ENCODE measurements around the gene PRMT1. TPM values are rescaled to one million over a fixed set of nuclear protein-coding genes. Genes with fewer than 3 reads are reported as not detected.

The PRMT1 gene
- total and polyA plus RNA-seq, 2 of the 13 experiments (the other 11 are each of a cell fraction or from before 2014, with no cell fraction given), result 324 to 374 TPM

DNA sequence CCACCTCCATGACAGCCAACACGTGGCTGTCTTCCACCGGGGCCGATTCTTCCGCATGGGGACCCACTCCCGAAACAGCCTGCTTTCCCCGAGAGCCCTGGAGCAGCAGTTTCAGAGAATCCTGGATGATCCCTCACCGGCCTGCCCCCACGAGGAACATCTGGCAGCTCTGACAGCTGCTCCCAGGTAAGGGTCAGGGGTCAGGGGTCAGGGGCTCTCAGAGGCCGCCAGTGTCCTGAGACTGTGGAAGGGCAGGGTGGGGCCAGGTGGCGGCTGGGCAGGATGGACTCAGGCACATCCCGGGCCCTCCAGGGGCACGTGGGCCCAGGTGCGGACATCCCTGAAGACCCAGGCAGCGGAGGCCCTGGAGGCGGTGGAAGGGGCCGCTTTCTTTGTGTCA lies 28.8 kb downstream of the PRMT1 start:
- no TSS peak for BruUV-seq (replicated peaks)
- H3K4me2 ChIP-seq (ENCODE audit: low read depth, low read length), result peak overlapping the region; percentile 20; the same call in 1 of the 2 replicates
- 53% methylated on average over 7 of the region's 16 CpGs for WGBS (ENCODE audit: low lambda C conversion rate)
- in situ Hi-C loops (cut with HindIII; ENCODE audit: extremely low pct_ligation_motif_present, low pct_unique_long_range_greater_than_20kb), result no loop called here
- ATAC-seq (no peak), DNase-seq (ENCODE audit: low spot score) (no peak), FAIRE-seq (no peak)
- ChIA-PET POLR2A (no interaction called here), CTCF (ENCODE audit: low intra/inter-chr PET ratio, low total read pairs) (no interaction called here)
- no peaks in the 10 kb centered on the region for H3K9me3 ChIP-seq (ENCODE audit: low read length)
- H3K4me3 ChIP-seq (replicated peaks in 1 of 3; ENCODE audit: insufficient read depth in 1 of 3, low read depth in 2 of 3, low read length in 3 of 3), result no peak overlapping the region
- no peaks in the 10 kb centered on the region for H3K79me2 ChIP-seq (ENCODE audit: insufficient read depth, low read length)
- TF ChIP-seq NR2C2 (CRISPR knock-in tag; IDR thresholded peaks at IDR 0.05; ENCODE audit: borderline replicate concordance), result peak; percentile 74
- TF ChIP-seq, protein P1, sequence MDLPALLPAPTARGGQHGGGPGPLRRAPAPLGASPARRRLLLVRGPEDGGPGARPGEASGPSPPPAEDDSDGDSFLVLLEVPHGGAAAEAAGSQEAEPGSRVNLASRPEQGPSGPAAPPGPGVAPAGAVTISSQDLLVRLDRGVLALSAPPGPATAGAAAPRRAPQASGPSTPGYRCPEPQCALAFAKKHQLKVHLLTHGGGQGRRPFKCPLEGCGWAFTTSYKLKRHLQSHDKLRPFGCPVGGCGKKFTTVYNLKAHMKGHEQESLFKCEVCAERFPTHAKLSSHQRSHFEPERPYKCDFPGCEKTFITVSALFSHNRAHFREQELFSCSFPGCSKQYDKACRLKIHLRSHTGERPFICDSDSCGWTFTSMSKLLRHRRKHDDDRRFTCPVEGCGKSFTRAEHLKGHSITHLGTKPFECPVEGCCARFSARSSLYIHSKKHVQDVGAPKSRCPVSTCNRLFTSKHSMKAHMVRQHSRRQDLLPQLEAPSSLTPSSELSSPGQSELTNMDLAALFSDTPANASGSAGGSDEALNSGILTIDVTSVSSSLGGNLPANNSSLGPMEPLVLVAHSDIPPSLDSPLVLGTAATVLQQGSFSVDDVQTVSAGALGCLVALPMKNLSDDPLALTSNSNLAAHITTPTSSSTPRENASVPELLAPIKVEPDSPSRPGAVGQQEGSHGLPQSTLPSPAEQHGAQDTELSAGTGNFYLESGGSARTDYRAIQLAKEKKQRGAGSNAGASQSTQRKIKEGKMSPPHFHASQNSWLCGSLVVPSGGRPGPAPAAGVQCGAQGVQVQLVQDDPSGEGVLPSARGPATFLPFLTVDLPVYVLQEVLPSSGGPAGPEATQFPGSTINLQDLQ (CRISPR knock-in tag; IDR thresholded peaks at IDR 0.05), result no peak
- TF ChIP-seq, protein P2, sequence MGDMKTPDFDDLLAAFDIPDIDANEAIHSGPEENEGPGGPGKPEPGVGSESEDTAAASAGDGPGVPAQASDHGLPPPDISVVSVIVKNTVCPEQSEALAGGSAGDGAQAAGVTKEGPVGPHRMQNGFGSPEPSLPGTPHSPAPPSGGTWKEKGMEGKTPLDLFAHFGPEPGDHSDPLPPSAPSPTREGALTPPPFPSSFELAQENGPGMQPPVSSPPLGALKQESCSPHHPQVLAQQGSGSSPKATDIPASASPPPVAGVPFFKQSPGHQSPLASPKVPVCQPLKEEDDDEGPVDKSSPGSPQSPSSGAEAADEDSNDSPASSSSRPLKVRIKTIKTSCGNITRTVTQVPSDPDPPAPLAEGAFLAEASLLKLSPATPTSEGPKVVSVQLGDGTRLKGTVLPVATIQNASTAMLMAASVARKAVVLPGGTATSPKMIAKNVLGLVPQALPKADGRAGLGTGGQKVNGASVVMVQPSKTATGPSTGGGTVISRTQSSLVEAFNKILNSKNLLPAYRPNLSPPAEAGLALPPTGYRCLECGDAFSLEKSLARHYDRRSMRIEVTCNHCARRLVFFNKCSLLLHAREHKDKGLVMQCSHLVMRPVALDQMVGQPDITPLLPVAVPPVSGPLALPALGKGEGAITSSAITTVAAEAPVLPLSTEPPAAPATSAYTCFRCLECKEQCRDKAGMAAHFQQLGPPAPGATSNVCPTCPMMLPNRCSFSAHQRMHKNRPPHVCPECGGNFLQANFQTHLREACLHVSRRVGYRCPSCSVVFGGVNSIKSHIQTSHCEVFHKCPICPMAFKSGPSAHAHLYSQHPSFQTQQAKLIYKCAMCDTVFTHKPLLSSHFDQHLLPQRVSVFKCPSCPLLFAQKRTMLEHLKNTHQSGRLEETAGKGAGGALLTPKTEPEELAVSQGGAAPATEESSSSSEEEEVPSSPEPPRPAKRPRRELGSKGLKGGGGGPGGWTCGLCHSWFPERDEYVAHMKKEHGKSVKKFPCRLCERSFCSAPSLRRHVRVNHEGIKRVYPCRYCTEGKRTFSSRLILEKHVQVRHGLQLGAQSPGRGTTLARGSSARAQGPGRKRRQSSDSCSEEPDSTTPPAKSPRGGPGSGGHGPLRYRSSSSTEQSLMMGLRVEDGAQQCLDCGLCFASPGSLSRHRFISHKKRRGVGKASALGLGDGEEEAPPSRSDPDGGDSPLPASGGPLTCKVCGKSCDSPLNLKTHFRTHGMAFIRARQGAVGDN (CRISPR knock-in tag; IDR thresholded peaks at IDR 0.05), result peak; percentile 30; the same call in 1 of the 2 replicates
- peak; percentile 44; the same call in 1 of the 2 replicates for TF ChIP-seq NR2F6 (IDR thresholded peaks at IDR 0.05)
- no peak for TF ChIP-seq NR2F6 (CRISPR knock-in tag; IDR thresholded peaks at IDR 0.05)
- TF ChIP-seq HIVEP1 (CRISPR knock-in tag; IDR thresholded peaks at IDR 0.05), result no peak
- TF ChIP-seq HMGA1 (CRISPR knock-in tag; conservative IDR thresholded peaks at IDR 0.05), result no peak
- TF ChIP-seq NPAS2 (CRISPR knock-in tag; IDR thresholded peaks at IDR 0.05; ENCODE audit: borderline replicate concordance), result no peak
- no peak overlapping the region for H3K9ac ChIP-seq (ENCODE audit: insufficient read depth, low read depth, low read length)
- H3K4me1 ChIP-seq (ENCODE audit: insufficient read depth, low read length), result peaks cover 19% of the 10 kb centered on the region
- no peaks in the 10 kb centered on the region for H4K20me1 ChIP-seq (ENCODE audit: insufficient read depth, low read length)
- intact Hi-C loops (cut with micrococcal nuclease; ENCODE audit: unreplicated experiment), result no loop called here
- peaks cover 0 to 18% of the 10 kb centered on the region in 2 experiments; a peak in 3 of 5 replicates for H3K27me3 ChIP-seq (ENCODE audit: control insufficient read depth in 1 of 2, insufficient read depth in 2 of 2, low read length in 2 of 2)
- no peak overlapping the region for H3K27ac ChIP-seq (ENCODE audit: extremely low read length, insufficient read depth, low read length)
- H2AFZ ChIP-seq (ENCODE audit: low read length), result no peak overlapping the region
- no peaks in the 10 kb centered on the region for H3K36me3 ChIP-seq (replicated peaks in 1 of 2; ENCODE audit: control insufficient read depth in 1 of 2, insufficient read depth in 2 of 2, low read length in 2 of 2)

All from HepG2 (cell line).